Fibroblast of the conjunctiva (primary cell): ENCODE results near the gene NKAIN1.
"Not testable (repeated sequence)": the region's sequence is repeated elsewhere in the genome, so short reads cannot be mapped to it uniquely, and the experiment has no call there.

ENCODE experiments used
- DNase-seq: peaks from one replicate; pipeline ENCODE4 v3.0.0-alpha.2; 2010; ENCODE audit warnings: low read depth

NKAIN1 gene

DNA sequence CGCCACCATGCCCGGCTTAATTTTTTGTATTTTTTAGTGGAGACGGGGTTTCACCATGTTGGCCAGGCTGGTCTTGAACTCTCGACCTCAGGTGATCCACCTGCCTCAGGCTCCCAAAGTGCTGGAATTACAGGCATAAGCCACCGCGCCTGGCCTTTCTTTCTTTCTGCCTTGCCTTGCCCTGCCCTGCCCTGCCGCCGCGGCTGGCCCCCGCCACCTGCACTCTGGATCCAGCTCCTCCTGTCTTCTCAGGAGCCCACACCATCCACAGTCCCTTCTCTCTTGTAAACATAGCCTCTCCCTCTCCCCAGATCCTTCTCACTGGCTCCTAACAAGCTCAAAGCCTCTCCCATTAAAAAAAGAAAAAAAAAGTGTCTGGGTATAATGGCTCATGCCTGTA lies 44.4 kb downstream of the NKAIN1 start:
- DNase-seq = not testable (repeated sequence)

DNA sequence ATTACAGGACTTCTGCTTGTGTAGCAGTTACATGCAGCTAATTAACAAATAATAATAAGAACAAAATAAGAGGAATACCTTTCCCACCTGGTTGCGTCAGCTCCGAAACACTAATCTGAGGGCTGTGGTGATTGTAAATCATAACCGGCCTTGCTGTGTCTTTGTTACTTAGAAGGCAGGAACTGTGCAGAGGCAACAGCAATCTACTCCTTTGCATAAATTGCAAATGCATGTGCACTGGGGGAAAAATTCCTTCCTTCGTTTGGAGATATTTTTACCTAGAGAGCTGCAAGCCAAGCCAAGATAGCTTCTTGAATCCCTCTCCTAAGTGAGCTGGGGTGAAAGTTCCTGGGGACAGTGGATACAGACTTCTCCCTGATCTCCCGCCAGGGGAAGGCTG lies 46.0 kb downstream of the NKAIN1 start:
- DNase-seq = no peak

DNA sequence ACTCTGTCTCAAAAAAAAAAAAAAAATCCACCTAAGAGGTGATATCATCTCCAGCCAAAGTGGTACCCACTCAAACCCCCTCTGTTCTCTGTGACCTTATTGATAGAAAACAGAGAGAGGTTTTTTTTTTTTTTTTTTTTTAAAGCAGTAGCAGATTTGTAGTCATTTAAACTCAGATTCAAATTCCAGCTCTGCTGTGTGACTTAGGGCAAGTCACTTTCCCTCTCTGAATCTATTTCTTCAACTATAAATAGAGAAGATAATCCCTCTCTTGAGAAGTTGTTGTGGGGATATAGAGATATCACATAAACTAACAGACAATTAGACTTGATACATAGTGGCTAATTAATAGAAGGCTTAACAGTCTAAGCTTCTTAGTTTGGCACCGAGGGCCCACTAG lies 48.4 kb downstream of the NKAIN1 start:
- DNase-seq = no peak

DNA sequence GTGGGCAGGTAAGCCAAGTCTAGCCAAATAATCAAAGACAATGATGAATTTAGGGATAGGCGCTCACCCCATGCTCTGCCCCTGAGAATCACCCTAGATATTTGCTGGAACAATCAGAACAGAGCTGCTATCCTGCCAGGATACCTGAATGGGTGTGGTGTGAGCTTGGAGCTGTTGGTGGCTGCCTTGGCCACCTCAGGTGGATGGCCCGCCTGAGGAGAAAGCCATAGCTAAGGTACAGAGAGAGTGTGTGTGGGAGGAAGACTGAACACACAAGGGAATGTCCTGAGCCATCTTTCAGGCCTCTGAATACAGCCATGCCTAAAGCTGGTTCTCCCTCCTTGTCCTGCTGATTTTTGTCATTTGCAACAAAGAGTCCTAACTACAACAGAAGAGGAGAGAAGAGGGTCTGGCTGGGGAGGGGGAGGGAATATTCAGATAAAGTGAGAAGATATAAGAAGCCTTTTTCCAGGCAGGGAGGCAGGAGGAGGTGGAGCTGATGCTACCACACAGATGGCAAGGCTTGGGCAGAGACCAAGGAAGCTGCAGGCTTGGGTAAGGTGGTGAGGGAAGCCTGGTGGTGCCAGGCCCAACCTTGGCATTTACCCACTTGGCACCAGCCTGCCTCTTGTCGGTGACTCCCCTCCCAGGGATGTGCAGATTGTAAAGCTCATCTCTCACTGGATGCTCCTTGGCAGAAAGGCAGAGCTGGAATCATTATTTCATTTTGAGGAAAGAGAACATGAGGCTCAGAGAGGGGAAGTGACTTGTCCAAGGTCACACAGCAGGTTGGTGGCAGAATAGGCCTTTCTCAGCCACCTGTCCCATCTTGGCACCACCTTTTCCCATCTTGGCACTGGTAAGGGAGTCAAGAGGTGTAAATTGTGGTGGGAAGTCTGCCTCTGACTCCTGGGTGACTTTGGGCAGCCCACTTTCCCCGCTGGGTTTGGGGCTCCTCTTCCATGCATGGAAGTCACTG lies 49.7 kb downstream of the NKAIN1 start:
- DNase-seq = no peak

DNA sequence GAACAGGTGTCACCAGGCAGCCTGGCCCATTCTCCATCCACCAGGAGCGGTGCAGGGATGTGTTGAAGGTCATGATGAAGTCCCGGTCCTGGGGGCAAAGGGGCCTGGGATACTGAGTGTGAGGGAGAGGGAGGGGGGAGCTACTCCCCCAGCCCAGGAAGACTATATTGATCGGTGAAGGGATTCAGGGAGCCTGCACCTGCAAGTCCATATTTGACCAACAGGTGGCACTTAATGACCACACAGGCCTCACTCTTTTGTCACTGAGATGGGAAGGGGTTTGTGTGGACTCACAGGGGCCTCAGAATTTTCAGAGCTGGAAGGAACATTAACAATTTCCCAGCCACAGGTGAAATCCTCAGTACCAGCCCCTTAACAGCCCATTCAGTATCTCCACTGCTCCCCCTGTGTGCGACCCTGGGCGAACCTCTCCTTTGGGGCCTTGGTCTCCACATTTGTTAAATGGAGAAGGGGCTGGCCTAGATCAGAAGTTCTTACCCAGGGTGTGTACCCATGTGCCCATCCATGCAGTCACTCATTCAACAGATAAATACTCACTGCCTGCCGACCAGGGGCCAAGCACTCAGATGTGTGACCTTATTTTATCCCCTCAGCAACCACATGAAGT lies 55.6 kb downstream of the NKAIN1 start:
- DNase-seq = peak; percentile 17

DNA sequence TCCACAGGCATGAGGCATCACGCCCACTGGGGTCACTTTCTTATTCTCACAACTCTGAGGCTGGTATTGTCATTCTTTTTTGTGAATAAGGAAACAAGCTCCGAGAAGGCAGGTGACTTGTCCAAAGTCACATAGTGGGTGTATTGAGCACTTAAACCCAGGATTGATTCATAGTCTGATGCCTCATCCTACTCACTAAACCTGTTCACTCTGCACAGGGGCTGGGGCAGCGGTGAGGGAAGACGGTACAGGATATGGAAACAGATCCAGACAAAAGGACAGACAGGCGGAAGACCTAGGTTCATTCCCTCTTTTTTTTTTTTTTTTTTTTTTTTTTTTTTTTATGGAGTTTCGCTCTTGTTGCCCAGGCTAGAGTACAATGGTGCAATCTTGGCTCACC lies 56.6 kb downstream of the NKAIN1 start:
- no peak for DNase-seq

DNA sequence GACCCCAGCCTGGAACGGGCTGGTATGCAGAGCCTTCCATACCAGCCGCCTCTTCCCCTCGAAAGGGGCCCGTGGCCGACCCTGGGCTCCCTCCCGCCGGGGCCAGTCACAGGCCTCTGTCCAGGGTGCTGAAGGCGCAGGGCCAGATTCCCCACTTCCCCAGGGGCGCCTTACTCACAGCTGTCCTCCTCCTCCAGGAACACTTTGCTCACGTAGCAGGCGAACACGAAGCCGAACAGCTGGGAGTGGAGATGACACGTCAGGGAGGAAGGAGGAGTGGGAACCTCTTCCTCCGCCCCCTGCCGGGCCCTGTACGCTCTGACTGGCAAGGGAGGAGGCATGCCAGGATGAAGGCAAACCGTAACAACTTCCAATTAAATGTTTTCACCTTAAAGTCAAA lies 57.3 kb downstream of the NKAIN1 start:
- DNase-seq = peak; percentile 81

DNA sequence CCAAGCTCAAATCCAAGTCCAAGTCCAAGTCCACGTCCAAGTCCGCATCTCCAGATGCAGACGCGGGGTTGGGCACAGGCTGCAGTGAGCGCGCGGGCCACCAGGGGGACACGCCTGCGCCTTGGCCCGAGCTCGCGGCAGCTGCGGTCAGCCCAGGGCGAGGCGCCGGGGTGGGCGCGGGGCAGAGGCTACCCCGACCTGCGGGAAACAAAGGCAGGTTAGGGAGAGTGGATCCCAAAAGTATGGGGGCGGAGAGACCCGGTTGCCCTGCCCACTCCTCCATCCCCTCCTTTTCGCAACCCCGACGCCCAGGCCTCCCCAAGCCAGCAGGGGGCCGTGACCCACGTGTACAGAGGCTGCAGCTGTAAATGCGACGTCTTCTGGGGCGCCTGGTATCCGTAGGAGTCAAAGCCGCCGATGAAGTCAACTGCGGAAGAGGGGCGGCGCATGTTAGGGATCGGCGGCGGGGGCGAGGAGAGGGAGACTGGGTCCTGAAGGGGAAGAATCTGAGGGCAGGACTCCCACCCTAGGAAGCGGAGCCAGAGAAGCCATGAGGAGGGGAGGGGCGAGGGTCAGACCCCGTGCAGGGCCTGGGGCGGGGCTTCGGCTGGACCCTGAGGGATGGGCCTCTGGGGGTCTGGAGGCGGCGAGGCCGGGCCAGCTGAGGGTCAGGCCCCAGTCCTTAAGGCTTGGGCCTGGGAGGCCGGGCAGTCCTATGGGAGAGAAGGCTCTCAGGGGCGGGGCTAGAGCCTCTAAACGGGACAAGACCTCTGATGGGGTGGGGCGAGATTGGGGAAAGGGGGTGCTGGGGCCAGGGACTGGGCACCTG lies 58.0 kb downstream of the NKAIN1 start:
- DNase-seq = peak; percentile 10

DNA sequence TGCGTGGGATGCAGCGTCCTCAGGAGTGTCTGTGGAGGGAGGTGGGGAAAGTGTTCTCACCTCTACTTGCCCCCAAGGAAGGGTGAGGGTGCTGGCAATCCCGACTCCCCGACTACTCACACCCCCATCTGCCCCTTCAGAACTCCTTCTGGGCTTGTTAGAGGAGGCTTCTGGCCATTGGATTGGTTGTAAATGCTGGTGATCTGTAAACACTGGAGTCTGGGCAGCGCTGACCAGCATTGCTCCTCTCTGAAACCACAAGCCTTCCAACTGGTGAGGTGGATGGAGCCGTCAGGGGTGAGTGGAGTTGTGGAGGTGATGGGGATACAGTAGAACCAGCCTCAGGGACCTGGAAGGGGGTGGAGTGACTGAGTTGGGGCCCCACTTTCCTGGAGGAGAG lies 59.3 kb downstream of the NKAIN1 start:
- no peak for DNase-seq

DNA sequence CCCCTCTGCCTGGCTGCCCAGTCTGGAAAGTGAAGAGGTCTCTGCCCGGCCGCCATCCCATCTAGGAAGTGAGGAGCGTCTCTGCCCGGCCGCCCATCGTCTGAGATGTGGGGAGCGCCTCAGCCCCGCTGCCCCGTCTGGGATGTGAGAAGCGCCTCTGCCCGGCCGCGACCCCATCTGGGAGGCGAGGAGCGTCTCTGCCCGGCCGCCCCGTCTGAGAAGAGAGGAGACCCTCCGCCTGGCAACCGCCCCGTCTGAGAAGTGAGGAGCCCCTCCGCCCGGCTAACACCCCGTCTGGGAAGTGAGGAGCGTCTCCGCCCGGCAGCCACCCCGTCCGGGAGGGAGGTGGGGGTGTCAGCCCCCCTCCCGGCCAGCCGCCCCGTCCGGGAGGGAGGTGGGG lies 63.4 kb downstream of the NKAIN1 start:
- not testable (repeated sequence) for DNase-seq

DNA sequence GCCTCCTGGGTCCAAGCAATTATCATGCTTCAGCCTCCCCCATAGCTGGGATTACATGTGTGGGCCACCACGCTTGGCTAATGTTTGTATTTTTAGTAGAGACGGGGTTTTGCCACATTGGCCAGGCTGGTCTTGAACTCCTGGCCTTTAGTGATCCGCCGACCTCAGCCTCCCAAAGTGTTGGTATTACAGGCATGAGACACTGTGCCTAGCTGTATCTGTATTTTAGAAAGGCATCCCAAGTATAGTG lies 69.3 kb downstream of the NKAIN1 start:
- DNase-seq = no peak

DNA sequence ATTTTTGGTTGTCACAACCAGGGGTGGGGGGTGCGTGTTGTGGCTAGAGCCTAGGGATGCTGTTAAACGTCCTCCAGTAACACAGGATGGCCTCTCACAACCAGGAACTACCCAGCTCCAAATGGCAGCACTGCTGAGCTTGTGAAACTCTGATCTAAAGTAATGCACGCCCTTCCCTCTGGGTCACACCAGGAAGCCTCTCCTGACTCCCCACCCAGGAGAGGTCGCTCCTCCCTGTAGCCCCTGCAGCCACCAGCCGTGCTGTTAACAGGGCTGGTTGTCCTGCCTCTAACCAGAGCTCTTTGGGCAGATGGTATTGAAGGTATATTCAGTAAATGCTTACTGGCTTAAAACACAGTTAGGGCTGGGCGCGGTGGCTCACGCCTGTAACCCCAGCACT lies 73.2 kb downstream of the NKAIN1 start:
- DNase-seq = no peak

DNA sequence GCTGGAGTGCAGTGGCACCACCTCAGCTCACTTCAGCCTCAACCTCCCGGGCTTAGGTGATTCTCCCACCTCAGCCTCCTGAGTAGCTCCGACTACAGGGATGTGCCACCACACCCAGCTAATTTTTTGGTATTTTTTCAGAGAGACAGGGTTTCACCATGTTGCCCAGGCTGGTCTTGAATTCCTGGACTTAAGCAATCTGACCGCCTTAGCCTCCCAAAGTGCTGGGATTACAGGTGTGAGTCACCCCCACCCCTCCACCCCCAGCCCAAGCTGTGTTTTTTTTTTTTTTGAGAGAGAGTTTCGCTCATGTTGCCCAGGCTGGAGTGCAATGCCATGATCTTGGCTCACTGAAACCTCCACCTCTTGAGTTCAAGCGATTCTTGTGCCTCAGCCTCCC lies 75.4 kb downstream of the NKAIN1 start:
- no peak for DNase-seq

DNA sequence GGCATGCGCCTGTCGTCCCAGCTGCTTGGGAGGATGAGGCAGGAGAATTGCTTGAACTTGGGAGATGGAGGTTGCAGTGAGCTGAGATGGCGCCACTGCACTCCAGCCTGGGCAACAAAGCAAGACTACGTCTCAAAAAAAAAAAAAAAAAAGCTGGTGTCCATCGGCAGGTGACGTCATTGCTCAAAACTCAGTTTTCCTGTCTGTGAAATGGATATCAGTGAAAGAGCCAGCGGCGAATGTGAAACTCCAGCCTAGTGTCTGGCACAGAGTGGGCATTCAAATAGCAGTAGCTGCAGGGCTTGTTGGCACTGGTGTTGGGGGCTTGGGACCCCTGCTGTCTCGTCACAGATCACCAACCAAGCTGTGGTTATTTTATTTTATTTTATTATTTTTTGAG lies 75.8 kb downstream of the NKAIN1 start:
- no peak for DNase-seq

DNA sequence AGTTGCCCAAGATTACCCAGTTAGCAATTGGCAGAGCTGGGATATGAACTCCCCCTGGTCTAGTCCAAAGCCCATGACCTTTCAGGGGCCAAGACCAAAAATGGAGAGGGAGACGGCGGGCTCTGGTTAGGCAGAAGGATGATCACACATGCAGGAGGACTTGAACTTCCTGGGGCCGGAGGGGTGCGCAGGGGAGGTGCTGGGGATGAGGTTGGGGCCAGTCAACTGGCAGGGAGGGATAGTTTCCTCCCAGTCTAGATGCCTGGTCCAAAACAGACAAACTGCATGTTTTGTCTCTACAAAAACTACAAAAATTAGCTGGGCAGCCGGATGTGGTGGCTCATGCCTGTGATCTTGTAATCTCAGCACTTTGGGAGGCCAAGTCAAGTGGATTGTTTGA lies 78.1 kb downstream of the NKAIN1 start:
- DNase-seq = no peak

DNA sequence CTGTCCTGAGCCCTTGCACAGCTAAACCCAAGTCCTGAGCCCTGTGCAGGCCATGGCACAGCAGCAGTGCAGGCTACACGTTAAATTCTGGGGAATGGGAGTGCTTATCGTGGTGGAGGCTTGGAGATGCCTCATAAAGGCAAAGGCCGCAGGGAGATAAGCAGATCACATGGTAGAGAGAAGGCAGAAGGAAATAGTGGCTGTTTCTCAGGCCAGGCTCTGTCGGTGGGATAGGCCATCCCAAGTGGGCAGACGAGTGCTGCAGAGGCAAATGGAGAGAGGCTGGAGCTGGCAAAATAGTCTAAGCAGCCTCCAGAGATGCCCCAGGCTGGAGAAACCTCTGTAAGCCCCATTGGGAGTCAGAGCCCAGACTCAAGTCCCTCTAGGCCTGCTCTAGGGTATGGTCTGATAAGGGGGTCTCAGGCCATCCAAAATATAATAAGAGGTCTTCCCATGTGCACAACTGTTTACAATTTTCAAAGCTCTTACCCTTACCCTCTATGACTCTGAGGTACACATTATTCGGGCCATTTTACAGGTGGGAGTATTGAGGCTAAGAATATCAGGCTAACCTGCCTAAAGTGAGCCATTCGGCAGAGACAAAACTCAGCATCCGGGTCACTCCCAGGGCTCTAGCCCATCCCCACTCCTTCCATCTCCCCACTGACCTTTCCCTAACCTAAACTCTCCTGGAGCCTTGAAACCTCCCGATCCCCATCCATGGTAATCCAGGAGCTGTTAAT lies 79.6 kb downstream of the NKAIN1 start:
- no peak for DNase-seq

DNA sequence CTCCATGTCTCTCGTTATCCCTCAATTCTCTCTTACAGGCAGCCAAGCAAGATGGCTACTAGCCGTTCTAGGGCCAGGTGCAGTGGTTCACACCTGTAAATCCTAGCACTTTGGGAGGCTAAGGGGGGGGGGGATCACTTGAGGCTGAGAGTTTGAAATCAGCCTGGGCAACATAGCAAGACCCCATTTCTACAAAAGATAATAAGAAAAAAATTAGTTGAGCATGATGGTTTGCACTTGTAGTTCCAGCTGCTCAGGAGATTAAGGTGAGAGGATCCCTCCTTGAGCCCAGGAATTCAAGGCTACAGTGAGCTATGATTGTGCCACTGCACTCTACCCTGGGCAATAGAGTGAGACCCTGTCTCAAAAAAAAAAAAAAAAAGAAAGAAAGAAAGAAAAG lies 80.4 kb downstream of the NKAIN1 start:
- DNase-seq = no peak

DNA sequence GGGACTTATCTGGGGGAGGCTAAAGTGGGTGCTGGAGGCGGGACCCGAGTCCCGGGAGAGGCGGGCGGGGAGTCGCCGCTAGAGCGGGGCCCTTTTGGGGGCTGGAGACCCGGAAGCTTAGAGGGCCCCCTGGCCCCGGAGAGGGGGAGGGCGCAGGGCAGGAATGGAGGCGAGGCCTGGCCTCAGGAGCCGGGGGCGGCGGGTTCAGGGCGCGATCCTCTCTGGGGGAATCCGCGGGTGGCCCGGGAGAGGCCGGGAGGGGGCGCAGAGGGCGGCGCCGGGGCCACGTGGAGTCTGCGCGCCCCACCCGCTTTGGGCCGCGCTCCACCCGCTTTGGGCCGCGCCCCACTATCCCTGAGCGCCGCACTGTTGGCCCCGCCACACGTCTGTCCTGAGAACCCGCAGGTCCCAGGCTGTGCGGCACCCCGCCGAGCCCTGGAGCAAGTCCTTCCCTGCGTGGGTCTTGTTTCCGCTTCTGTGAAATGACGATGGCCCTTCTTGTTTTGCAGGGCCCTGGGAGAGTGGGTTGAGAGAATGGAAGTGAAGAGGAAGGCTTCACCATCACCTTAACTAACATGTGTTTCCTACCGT lies 84.4 kb downstream of the NKAIN1 start:
- DNase-seq = peak; percentile 13

DNA sequence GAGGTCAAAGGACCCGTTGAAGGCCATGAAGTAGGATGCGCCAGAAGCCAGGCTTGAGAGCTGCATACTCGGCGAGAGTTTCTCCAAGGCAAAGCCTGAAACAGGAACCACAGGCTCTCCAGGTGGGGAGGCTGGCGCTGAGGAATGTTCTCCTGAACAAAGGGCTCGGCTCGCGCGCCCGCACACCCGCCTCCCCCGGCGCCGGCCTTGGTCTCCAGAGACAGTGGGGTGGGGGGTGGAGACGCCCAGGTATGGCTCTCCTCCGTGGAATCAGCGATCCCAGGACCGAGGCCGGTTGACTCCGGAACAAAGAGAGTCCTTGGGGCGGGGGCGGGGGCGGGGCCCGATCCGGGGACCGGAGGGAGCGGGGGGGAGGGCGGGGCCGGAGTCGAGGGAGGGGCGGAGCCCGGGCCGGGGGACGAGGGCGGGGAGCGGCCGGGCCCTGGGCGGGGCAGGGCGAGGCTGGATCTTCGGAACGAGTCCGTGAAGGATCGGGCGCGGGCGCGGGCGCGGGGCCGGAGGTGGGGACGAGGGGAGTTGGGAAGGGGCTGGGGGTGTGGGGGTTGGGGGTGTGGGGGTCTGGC lies 85.0 kb downstream of the NKAIN1 start:
- peak; percentile 55 for DNase-seq

DNA sequence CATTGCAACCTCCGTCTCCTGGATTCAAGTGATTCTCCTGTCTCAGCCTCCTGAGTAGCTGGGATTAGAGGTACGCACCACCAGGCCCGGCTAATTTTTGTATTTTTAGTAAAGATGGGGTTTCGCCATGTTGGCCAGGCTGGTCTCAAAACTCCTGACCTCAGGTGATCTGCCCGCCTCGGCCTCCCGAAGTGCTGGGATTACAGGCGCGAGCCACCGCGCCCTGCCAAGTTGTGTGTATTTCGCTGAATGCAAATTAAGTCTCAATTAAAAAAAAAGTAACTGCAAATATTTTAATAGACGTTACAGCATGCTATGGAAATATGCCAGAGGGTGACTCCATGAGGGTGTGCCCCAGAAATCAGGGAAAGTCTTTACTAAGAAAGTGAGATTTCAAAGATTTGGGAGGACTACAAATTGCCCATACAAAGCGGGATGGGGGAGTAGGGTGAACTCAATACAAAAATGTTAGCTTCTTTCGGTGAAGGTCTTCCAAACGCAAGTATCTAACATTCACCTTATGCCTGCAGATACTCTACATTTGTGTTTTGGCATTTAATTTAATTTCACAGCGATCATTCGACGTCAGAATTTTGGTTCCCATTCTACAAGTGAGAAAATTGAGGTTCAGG lies 85.6 kb downstream of the NKAIN1 start:
- no peak for DNase-seq

DNA sequence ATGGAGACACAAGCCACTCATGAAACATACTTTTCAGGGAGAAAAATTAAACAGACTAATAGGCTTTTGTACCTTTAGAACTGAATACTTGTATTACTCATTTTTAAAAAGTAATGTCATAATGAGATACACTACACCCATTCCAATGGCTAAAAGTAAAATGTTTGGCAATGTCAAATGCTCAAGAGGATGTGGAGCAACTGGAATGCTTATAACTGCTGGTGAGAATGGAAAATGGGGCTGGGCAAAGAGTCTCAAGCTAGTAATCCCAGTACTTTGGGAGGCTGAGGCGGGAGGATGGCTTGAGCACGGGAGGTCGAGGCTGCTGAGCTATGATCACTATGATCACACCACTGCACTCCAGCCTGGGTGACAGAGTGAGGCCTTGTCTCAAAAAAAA lies 86.3 kb downstream of the NKAIN1 start:
- DNase-seq = no peak
